A549 (cell line): ENCODE data around the gene OR10A3. TPM values are rescaled to one million over a fixed set of nuclear protein-coding genes. Genes with fewer than 3 reads are reported as not detected.

Experiments used
- ATAC-seq, 2 experiments: fragments of 200-7000 bp in 1 of 2; fragments of >200 bp in 1 of 2; cut with Nextera tagmentation in 1 of 2; cut with Tn5 transposase in 1 of 2; 3 replicates each; pipeline versions ENCODE4 v1.8.0 to v1.9.1; 2018 to 2020; ENCODE audit warnings: mild to moderate bottlenecking in 1 of 2, moderate library complexity in 1 of 2
- CTCF ChIA-PET: fragments of 300-600 bp; sonication (Branson Sonifier 250); formaldehyde crosslinking; extraction: SDS; loops from one replicate; lab custom pipeline; 2021; ENCODE audit warnings: antibody characterized with exemption, inconsistent platforms; lab: Yijun Ruan, JAX
- POLR2A ChIA-PET: fragments of 350-600 bp; formaldehyde crosslinking; extraction: SDS; loops from one replicate; lab custom pipeline; 2021; ENCODE audit warnings: antibody characterized with exemption, inconsistent platforms; lab: Yijun Ruan, JAX
- DNase-seq, 2 experiments: peaks; one replicate each; pipeline versions ENCODE4 v3.0.0 to v3.0.0-alpha.2; 2011 to 2016; ENCODE audit warnings: low read depth in 1 of 2, low spot score in 1 of 2
- FAIRE-seq: peaks from 2 replicates; lab custom pipeline; 2011; peaks lifted over from hg19 to GRCh38; lab: Jason Lieb, UNC
- H3K27ac ChIP-seq, 2 experiments: fragments of >200 bp; sonication (Bioruptor Twin); formaldehyde crosslinking; 3 replicates each; pipeline ENCODE4 v1.5.1; 2016 to 2017
- H3K4me1 ChIP-seq: fragments of >200 bp; sonication (Bioruptor Twin); formaldehyde crosslinking; 3 replicates; pipeline ENCODE4 v1.6.1; 2016
- H3K4me2 ChIP-seq: fragments of >200 bp; sonication (Bioruptor Twin); formaldehyde crosslinking; 3 replicates; pipeline ENCODE4 v1.6.1; 2016
- H3K4me3 ChIP-seq: fragments of >200 bp; sonication (Bioruptor Twin); formaldehyde crosslinking; 3 replicates; pipeline ENCODE4 v1.5.1; 2016
- H3K9me3 ChIP-seq: fragments of >200 bp; sonication (Bioruptor Twin); formaldehyde crosslinking; 3 replicates; pipeline ENCODE4 v1.6.1; 2016
- BCL3 ChIP-seq: fragments of >200 bp; sonication (Bioruptor Twin); formaldehyde crosslinking; IDR thresholded peaks from 3 replicates; pipeline ENCODE4 v1.6.1; 2016
- CEBPB ChIP-seq, 2 experiments: fragments of >200 bp in 1 of 2; sonication (Bioruptor Twin) in 1 of 2; formaldehyde crosslinking in 1 of 2; IDR thresholded peaks; 2 replicates each; pipeline ENCODE4 v1.6.1; 2012 to 2016
- CHD2 ChIP-seq: fragments of 150-350 bp; IDR thresholded peaks from 2 replicates; pipeline ENCODE4 v1.6.1; 2014; ENCODE audit warnings: low read length; ENCODE audit not compliant: partially characterized antibody
- E2F6 ChIP-seq: IDR thresholded peaks from 2 replicates; pipeline ENCODE4 v1.6.1; 2012; ENCODE audit warnings: low read depth, borderline replicate concordance
- EHMT2 ChIP-seq: fragments of 200-600 bp; sonication (generic); IDR thresholded peaks from 2 replicates; pipeline ENCODE4 v1.6.1; 2016; ENCODE audit warnings: antibody characterized with exemption, low read depth, mild to moderate bottlenecking, moderate library complexity
- ESRRA ChIP-seq: fragments of 150-350 bp; IDR thresholded peaks from 2 replicates; pipeline ENCODE4 v1.6.1; 2014; ENCODE audit warnings: mild to moderate bottlenecking, low read length, borderline replicate concordance
- FOSL2 ChIP-seq, 2 experiments: fragments of 450-650 bp in 1 of 2; fragments of >200 bp in 1 of 2; sonication (Bioruptor Twin) in 1 of 2; formaldehyde crosslinking; IDR thresholded peaks; 2 replicates each; pipeline versions ENCODE4 v1.5.0 to v1.6.1; 2016 to 2020; ENCODE audit warnings: mild to moderate bottlenecking in 1 of 2, moderate library complexity in 1 of 2
- FOXS1 ChIP-seq: fragments of 250-450 bp; sonication (Bioruptor Pico); IDR thresholded peaks from 2 replicates; pipeline ENCODE4 v1.5.0; 2020; ENCODE audit warnings: mild to moderate bottlenecking, moderate library complexity
- HDAC2 ChIP-seq: fragments of 200-600 bp; sonication (generic); IDR thresholded peaks from 2 replicates; pipeline ENCODE4 v1.6.1; 2016
- HOXA7 ChIP-seq: fragments of 250-450 bp; sonication (Bioruptor Pico); IDR thresholded peaks from 2 replicates; pipeline ENCODE4 v1.5.0; 2020; ENCODE audit warnings: mild to moderate bottlenecking, moderate library complexity
- HOXB5 ChIP-seq: fragments of 250-450 bp; sonication (Bioruptor Pico); IDR thresholded peaks from 2 replicates; pipeline ENCODE4 v1.5.0; 2020; ENCODE audit warnings: mild to moderate bottlenecking, moderate library complexity
- JUN ChIP-seq, 2 experiments: fragments of >200 bp; sonication (Bioruptor Twin); formaldehyde crosslinking; IDR thresholded peaks; 2 replicates in 1 of 2; 3 replicates in 1 of 2; pipeline ENCODE4 v1.6.1; 2016 to 2017
- MAZ ChIP-seq: fragments of 150-350 bp; IDR thresholded peaks from 2 replicates; pipeline ENCODE4 v1.6.1; 2014; ENCODE audit warnings: antibody characterized with exemption, low read depth, low read length, borderline replicate concordance
- PBX3 ChIP-seq: IDR thresholded peaks from 2 replicates; pipeline ENCODE4 v1.6.1; 2012
- RARB ChIP-seq: fragments of 250-450 bp; sonication (Bioruptor Pico); IDR thresholded peaks from 2 replicates; pipeline ENCODE4 v1.8.0; 2021; ENCODE audit warnings: mild to moderate bottlenecking, moderate library complexity
- RCOR1 ChIP-seq: fragments of 150-350 bp; IDR thresholded peaks from 2 replicates; pipeline ENCODE4 v1.6.1; 2014; ENCODE audit warnings: antibody characterized with exemption, low read length, low read depth
- RFX5 ChIP-seq: fragments of 450-650 bp; IDR thresholded peaks from 2 replicates; pipeline ENCODE4 v1.7.1; 2014; ENCODE audit warnings: antibody characterized with exemption, mild to moderate bottlenecking, moderate library complexity
- RNF2 ChIP-seq: fragments of 200-600 bp; sonication (generic); IDR thresholded peaks from 2 replicates; pipeline ENCODE4 v1.6.1; 2016; ENCODE audit warnings: low read depth, mild to moderate bottlenecking, antibody characterized with exemption, moderate library complexity, borderline replicate concordance
- SMC3 ChIP-seq: fragments of >200 bp; sonication (Bioruptor Twin); formaldehyde crosslinking; IDR thresholded peaks from 3 replicates; pipeline ENCODE4 v1.6.1; 2018; ENCODE audit warnings: inconsistent platforms
- SREBF2 ChIP-seq: fragments of 450-650 bp; IDR thresholded peaks from 2 replicates; pipeline ENCODE4 v1.6.1; 2014; ENCODE audit warnings: mild to moderate bottlenecking, moderate library complexity
- TFCP2L1 ChIP-seq: fragments of 250-450 bp; sonication (Bioruptor Pico); IDR thresholded peaks from 2 replicates; pipeline ENCODE4 v1.5.0; 2021; ENCODE audit warnings: mild to moderate bottlenecking
- TP53 ChIP-seq: fragments of 250-450 bp; sonication (Bioruptor Pico); IDR thresholded peaks from 2 replicates; pipeline ENCODE4 v1.5.0; 2021; ENCODE audit warnings: mild to moderate bottlenecking, moderate library complexity
- ZC3H11A ChIP-seq: fragments of 450-650 bp; IDR thresholded peaks from 2 replicates; pipeline ENCODE4 v1.6.1; 2014; ENCODE audit warnings: antibody characterized with exemption, mild to moderate bottlenecking
- WGBS: methylation state at CpG from one replicate; pipeline ENCODE4 v1.1.6; 2017; ENCODE audit errors: missing lambda C conversion rate; 5-methylcytosine and 5-hydroxymethylcytosine counted together
- polyA plus RNA-seq, 4 experiments: library from polyadenylated mRNA; depleted of rRNA in 3 of 4; stranded (reverse); fragments of >200 nt; fragmentation: RNase III in 1 of 4; extraction: RNeasy Plus Mini Kit Qiagen cat#74134 plus additional on column Dnase treatment in 1 of 4; gene quantifications; 2 replicates in 3 of 4; 3 replicates in 1 of 4; pipeline ENCODE4 v1.2.3, GENCODE V29; 2011 to 2017
- TF ChIP-seq, protein P1 (sequence below): IDR thresholded peaks from 2 replicates; pipeline ENCODE4 v1.6.1; 2012

Gene OR10A3
- polyA plus RNA-seq, 2 of the 4 experiments (the other 2 are of a cell fraction): not detected

GRCh38 chr11:7911011-7911410 is 30.5 kb downstream of the OR10A3 start:
- no peak for TF ChIP-seq MAZ
- TF ChIP-seq TP53 (CRISPR knock-in tag): no peak

GRCh38 chr11:7910286-7910788 is 31.2 kb downstream of the OR10A3 start:
- TF ChIP-seq ESRRA: no peak
- TF ChIP-seq FOSL2 (IDR thresholded peaks at IDR 0.05): no peak
- no peak for TF ChIP-seq FOSL2 (CRISPR knock-in tag; IDR thresholded peaks at IDR 0.05)
- TF ChIP-seq PBX3: no peak
- no peak for TF ChIP-seq SREBF2
- TF ChIP-seq CHD2: no peak
- DNase-seq (no peak), ATAC-seq (no peak), FAIRE-seq (no peak)
- ChIA-PET POLR2A (no interaction called here), CTCF (interaction anchor here (0.6 to 2.2 kb wide), 5 partner anchors 17 to 77 kb away, joined by 3 to 7 read pairs (median 4); partner anchors contain the start of gene EIF3F)
- Histone ChIP-seq H3K4me3 (no peak overlapping the region), H3K9me3 (no peaks in the 10 kb centered on the region), H3K4me2 (no peak overlapping the region), H3K27ac (no peak overlapping the region), H3K4me1 (no peaks in the 10 kb centered on the region)
- WGBS: 3% methylated on average over 2 of the region's 2 CpGs

More at GRCh38 chr11:7911011-7911410, 30.5 kb downstream of the OR10A3 start:
- no peaks in the 10 kb centered on the region for H3K4me1 ChIP-seq
- ATAC-seq (no peak), FAIRE-seq (no peak), DNase-seq (no peak)
- H3K9me3 ChIP-seq: no peaks in the 10 kb centered on the region
- H3K27ac ChIP-seq: no peak overlapping the region
- CTCF ChIA-PET: interaction anchor here (1.3 to 2.2 kb wide), 3 partner anchors 18 to 76 kb away, joined by 4 to 7 read pairs (median 6); partner anchors contain the start of gene EIF3F
- H3K4me2 ChIP-seq: no peak overlapping the region
- POLR2A ChIA-PET: no interaction called here
- H3K4me3 ChIP-seq: no peak overlapping the region

DNA sequence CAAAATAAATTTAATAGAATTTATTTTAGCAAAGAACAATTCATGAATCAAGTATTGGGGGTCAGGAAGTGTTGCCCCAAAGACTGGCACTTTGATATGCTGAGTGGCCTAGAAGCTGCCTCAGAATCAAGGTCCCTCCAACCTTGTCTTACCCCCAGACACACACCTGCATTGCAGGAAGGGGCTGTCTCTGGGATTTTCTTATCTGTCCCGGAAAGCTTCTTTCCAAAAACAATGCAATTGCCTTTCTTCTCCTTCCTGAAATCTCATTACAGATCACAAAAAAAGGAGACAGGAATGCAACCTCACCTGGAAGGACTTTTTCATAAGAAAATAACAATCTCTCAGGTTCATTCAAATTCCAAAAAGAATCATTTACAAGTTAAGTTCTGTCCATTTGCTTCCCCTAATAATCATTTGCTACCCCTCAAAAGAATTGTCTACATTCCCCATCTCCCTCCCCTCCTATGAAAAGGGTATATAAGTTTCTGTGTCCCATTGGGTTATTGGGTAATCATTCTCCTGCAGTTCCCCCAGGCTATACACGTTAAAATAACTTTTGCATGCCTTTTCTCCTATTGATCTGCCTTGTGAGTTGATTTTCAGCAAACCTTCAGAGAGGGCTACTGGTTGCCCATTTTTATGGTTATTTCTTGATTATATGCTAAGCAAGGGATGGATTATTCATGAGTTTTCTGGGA is 31.8 kb downstream of the OR10A3 start:
- no peak for DNase-seq
- Histone ChIP-seq H3K4me1 (no peaks in the 10 kb centered on the region), H3K27ac (no peak overlapping the region), H3K4me3 (no peak overlapping the region), H3K9me3 (no peaks in the 10 kb centered on the region), H3K4me2 (no peak overlapping the region)
- no peak for TF ChIP-seq HOXA7 (CRISPR knock-in tag)
- no peak for TF ChIP-seq MAZ
- no peak for TF ChIP-seq ESRRA
- no peak for TF ChIP-seq JUN (IDR thresholded peaks at IDR 0.05)
- no peak for TF ChIP-seq RNF2
- no peak for TF ChIP-seq RCOR1
- no peak for TF ChIP-seq BCL3
- no peak for TF ChIP-seq RARB
- no peak for TF ChIP-seq HDAC2
- TF ChIP-seq TFCP2L1 (CRISPR knock-in tag): no peak
- TF ChIP-seq SMC3: no peak
- FAIRE-seq: no peak
- WGBS: 14% methylated on average over 2 of the region's 2 CpGs
- ChIA-PET POLR2A (no interaction called here), CTCF (interaction anchor here (1.0 to 2.2 kb wide), 3 partner anchors 19 to 77 kb away, joined by 3 to 7 read pairs (median 3); partner anchors contain the start of gene EIF3F)
- no peak for ATAC-seq

DNA sequence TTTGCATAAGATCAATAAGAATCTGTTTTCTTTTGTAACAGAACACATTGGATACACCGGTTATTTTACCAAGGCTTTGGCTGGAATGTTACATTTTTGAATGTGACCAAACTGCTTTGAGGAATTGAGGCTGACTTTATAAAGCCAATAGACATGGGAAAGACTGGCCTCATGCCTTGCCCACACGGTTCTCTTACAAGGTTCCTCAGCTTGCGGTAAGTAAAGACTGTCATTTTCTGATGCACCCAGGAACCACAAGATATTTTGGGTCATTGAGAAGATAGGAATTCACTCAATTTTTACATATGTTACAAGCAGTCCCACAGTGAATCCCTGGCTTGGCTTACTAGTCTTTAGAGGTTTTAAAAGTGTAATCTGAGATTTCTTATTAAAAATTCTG is 34.4 kb downstream of the OR10A3 start:
- ATAC-seq (no peak), FAIRE-seq (no peak), DNase-seq (no peak)
- H3K4me2 ChIP-seq: no peak overlapping the region
- WGBS: 39% methylated on average over 3 of the region's 3 CpGs
- no peak overlapping the region for H3K4me3 ChIP-seq
- CTCF ChIA-PET: interaction anchor here (0.7 to 6.8 kb wide), 3 partner anchors 15 to 100 kb away, joined by 3 to 39 read pairs (median 10); partner anchors contain the start of gene EIF3F
- no peak overlapping the region for H3K27ac ChIP-seq
- POLR2A ChIA-PET: no interaction called here
- H3K9me3 ChIP-seq: no peaks in the 10 kb centered on the region
- H3K4me1 ChIP-seq: no peaks in the 10 kb centered on the region
- no peak for TF ChIP-seq HOXA7 (CRISPR knock-in tag)
- TF ChIP-seq RFX5: no peak
- TF ChIP-seq ZC3H11A: no peak
- TF ChIP-seq FOXS1: no peak
- TF ChIP-seq EHMT2: no peak
- TF ChIP-seq BCL3: no peak
- no peak for TF ChIP-seq E2F6
- TF ChIP-seq CEBPB (IDR thresholded peaks at IDR 0.05): no peak
- TF ChIP-seq, protein P1, sequence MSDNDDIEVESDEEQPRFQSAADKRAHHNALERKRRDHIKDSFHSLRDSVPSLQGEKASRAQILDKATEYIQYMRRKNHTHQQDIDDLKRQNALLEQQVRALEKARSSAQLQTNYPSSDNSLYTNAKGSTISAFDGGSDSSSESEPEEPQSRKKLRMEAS: no peak
- TF ChIP-seq HOXB5 (CRISPR knock-in tag): no peak
